GM12865 (cell line): ENCODE results near the gene BOK.

ENCODE experiments used
- DNase-seq: peaks from one replicate; pipeline ENCODE4 v3.0.0; 2010; ENCODE audit warnings: low read depth
- H3K4me3 ChIP-seq: 2 replicates; pipeline ENCODE4 v1.5.1; 2011; ENCODE audit warnings: mild to moderate bottlenecking, low read depth, low read length, control low read depth
- CTCF ChIP-seq: IDR thresholded peaks from 2 replicates; pipeline ENCODE4 v1.5.1; 2011; ENCODE audit warnings: low read length, control low read depth, low read depth, inconsistent platforms; ENCODE audit not compliant: insufficient read depth; ENCODE audit errors: missing control alignments

The BOK gene

GRCh38 chr2:241618296-241618805 is 59.8 kb downstream of the BOK start:
- H3K4me3 ChIP-seq: peak overlapping the region; percentile 53
- TF ChIP-seq CTCF: no peak
- peak; percentile 50 for DNase-seq

GRCh38 chr2:241618829-241619228 is 60.3 kb downstream of the BOK start:
- no peak for TF ChIP-seq CTCF
- H3K4me3 ChIP-seq: no peak overlapping the region
- DNase-seq: no peak

- DNase-seq: no peak
- TF ChIP-seq CTCF: no peak
- H3K4me3 ChIP-seq: no peak overlapping the region
Observed at GRCh38 chr2:241619597-241620418, 61.3 kb downstream of the BOK start.

GRCh38 chr2:241620419-241620769 is 61.8 kb downstream of the BOK start:
- DNase-seq: no peak
- TF ChIP-seq CTCF: no peak
- H3K4me3 ChIP-seq: no peak overlapping the region
